Measurements from ENCODE around the gene NKTR.

DNA sequence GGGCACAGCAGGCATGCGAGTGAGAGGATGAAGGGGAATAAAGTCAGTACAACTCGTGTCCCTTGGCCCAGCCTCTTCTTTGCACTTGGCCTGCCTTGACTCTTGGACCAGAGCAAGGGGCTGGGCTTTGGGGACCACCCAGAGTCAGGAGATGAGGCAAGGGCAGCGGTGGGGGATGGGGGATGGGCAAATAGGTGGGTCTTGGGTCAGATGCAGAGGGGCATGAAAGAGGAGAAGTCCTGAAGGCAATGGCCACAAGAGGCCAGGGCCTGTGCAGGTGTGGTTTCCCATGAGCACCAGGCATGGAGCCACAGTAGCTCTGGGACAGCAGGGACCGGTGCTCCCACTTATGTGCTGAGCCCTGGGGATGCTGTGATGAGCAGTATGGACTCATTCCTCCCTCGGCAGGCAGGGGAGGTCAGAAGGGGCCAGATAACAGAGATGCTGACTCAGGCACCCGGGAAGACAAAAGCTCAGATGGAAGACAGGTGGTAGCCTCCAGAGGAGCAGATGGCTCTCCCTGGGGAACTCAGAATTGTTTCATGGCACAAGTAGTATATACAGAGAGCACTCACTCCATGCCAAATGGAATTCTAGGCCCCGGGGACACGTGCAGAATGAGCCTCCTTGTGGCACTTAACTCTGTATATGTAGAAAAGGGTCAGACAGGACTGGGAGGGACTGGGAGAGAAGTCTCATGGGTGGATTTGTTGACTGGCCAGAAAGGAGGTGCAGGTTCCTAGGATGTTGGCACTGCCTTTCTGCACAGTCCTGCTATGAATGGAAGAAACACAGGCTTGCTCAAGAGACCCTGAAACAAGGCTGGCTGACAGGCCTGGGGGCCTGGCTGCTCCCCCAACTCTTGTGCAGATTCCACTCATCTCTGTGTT, 67.3 kb downstream of the NKTR start:
- TF ChIP-seq, protein P1, sequence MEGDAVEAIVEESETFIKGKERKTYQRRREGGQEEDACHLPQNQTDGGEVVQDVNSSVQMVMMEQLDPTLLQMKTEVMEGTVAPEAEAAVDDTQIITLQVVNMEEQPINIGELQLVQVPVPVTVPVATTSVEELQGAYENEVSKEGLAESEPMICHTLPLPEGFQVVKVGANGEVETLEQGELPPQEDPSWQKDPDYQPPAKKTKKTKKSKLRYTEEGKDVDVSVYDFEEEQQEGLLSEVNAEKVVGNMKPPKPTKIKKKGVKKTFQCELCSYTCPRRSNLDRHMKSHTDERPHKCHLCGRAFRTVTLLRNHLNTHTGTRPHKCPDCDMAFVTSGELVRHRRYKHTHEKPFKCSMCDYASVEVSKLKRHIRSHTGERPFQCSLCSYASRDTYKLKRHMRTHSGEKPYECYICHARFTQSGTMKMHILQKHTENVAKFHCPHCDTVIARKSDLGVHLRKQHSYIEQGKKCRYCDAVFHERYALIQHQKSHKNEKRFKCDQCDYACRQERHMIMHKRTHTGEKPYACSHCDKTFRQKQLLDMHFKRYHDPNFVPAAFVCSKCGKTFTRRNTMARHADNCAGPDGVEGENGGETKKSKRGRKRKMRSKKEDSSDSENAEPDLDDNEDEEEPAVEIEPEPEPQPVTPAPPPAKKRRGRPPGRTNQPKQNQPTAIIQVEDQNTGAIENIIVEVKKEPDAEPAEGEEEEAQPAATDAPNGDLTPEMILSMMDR (tag by site-specific recombination; IDR thresholded peaks at IDR 0.05) = no peak
- TF ChIP-seq, protein P2, sequence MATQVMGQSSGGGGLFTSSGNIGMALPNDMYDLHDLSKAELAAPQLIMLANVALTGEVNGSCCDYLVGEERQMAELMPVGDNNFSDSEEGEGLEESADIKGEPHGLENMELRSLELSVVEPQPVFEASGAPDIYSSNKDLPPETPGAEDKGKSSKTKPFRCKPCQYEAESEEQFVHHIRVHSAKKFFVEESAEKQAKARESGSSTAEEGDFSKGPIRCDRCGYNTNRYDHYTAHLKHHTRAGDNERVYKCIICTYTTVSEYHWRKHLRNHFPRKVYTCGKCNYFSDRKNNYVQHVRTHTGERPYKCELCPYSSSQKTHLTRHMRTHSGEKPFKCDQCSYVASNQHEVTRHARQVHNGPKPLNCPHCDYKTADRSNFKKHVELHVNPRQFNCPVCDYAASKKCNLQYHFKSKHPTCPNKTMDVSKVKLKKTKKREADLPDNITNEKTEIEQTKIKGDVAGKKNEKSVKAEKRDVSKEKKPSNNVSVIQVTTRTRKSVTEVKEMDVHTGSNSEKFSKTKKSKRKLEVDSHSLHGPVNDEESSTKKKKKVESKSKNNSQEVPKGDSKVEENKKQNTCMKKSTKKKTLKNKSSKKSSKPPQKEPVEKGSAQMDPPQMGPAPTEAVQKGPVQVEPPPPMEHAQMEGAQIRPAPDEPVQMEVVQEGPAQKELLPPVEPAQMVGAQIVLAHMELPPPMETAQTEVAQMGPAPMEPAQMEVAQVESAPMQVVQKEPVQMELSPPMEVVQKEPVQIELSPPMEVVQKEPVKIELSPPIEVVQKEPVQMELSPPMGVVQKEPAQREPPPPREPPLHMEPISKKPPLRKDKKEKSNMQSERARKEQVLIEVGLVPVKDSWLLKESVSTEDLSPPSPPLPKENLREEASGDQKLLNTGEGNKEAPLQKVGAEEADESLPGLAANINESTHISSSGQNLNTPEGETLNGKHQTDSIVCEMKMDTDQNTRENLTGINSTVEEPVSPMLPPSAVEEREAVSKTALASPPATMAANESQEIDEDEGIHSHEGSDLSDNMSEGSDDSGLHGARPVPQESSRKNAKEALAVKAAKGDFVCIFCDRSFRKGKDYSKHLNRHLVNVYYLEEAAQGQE (tag by site-specific recombination; IDR thresholded peaks at IDR 0.05) = no peak
- TF ChIP-seq ZNF707 (tag by site-specific recombination; IDR thresholded peaks at IDR 0.05) (no peak), ZNF416 (tag by site-specific recombination; IDR thresholded peaks at IDR 0.05) (no peak), ZFP69B (tag by site-specific recombination; IDR thresholded peaks at IDR 0.05) (no peak), ZNF571 (tag by site-specific recombination; IDR thresholded peaks at IDR 0.05) (no peak)
- TF ChIP-seq, protein P3, sequence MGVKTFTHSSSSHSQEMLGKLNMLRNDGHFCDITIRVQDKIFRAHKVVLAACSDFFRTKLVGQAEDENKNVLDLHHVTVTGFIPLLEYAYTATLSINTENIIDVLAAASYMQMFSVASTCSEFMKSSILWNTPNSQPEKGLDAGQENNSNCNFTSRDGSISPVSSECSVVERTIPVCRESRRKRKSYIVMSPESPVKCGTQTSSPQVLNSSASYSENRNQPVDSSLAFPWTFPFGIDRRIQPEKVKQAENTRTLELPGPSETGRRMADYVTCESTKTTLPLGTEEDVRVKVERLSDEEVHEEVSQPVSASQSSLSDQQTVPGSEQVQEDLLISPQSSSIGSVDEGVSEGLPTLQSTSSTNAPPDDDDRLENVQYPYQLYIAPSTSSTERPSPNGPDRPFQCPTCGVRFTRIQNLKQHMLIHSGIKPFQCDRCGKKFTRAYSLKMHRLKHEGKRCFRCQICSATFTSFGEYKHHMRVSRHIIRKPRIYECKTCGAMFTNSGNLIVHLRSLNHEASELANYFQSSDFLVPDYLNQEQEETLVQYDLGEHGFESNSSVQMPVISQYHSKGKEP (tag by site-specific recombination; IDR thresholded peaks at IDR 0.05) = no peak
- TF ChIP-seq, protein P4, sequence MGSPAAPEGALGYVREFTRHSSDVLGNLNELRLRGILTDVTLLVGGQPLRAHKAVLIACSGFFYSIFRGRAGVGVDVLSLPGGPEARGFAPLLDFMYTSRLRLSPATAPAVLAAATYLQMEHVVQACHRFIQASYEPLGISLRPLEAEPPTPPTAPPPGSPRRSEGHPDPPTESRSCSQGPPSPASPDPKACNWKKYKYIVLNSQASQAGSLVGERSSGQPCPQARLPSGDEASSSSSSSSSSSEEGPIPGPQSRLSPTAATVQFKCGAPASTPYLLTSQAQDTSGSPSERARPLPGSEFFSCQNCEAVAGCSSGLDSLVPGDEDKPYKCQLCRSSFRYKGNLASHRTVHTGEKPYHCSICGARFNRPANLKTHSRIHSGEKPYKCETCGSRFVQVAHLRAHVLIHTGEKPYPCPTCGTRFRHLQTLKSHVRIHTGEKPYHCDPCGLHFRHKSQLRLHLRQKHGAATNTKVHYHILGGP (tag by site-specific recombination; IDR thresholded peaks at IDR 0.05) = no peak
- TF ChIP-seq, protein P5, sequence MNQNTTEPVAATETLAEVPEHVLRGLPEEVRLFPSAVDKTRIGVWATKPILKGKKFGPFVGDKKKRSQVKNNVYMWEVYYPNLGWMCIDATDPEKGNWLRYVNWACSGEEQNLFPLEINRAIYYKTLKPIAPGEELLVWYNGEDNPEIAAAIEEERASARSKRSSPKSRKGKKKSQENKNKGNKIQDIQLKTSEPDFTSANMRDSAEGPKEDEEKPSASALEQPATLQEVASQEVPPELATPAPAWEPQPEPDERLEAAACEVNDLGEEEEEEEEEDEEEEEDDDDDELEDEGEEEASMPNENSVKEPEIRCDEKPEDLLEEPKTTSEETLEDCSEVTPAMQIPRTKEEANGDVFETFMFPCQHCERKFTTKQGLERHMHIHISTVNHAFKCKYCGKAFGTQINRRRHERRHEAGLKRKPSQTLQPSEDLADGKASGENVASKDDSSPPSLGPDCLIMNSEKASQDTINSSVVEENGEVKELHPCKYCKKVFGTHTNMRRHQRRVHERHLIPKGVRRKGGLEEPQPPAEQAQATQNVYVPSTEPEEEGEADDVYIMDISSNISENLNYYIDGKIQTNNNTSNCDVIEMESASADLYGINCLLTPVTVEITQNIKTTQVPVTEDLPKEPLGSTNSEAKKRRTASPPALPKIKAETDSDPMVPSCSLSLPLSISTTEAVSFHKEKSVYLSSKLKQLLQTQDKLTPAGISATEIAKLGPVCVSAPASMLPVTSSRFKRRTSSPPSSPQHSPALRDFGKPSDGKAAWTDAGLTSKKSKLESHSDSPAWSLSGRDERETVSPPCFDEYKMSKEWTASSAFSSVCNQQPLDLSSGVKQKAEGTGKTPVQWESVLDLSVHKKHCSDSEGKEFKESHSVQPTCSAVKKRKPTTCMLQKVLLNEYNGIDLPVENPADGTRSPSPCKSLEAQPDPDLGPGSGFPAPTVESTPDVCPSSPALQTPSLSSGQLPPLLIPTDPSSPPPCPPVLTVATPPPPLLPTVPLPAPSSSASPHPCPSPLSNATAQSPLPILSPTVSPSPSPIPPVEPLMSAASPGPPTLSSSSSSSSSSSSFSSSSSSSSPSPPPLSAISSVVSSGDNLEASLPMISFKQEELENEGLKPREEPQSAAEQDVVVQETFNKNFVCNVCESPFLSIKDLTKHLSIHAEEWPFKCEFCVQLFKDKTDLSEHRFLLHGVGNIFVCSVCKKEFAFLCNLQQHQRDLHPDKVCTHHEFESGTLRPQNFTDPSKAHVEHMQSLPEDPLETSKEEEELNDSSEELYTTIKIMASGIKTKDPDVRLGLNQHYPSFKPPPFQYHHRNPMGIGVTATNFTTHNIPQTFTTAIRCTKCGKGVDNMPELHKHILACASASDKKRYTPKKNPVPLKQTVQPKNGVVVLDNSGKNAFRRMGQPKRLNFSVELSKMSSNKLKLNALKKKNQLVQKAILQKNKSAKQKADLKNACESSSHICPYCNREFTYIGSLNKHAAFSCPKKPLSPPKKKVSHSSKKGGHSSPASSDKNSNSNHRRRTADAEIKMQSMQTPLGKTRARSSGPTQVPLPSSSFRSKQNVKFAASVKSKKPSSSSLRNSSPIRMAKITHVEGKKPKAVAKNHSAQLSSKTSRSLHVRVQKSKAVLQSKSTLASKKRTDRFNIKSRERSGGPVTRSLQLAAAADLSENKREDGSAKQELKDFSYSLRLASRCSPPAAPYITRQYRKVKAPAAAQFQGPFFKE (tag by site-specific recombination; IDR thresholded peaks at IDR 0.05; ENCODE audit: borderline replicate concordance) = no peak
- TF ChIP-seq, protein P6, sequence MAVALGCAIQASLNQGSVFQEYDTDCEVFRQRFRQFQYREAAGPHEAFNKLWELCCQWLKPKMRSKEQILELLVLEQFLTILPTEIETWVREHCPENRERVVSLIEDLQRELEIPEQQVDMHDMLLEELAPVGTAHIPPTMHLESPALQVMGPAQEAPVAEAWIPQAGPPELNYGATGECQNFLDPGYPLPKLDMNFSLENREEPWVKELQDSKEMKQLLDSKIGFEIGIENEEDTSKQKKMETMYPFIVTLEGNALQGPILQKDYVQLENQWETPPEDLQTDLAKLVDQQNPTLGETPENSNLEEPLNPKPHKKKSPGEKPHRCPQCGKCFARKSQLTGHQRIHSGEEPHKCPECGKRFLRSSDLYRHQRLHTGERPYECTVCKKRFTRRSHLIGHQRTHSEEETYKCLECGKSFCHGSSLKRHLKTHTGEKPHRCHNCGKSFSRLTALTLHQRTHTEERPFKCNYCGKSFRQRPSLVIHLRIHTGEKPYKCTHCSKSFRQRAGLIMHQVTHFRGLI (tag by site-specific recombination; IDR thresholded peaks at IDR 0.05) = no peak
